VCaP (cell line): Measurements from ENCODE around the gene FER1L5.

ENCODE experiments used
- H3K27ac ChIP-seq: fragments of 450-650 bp; 2 replicates; pipeline ENCODE4 v1.5.1; 2017
- TF ChIP-seq, protein P1 (sequence below): fragments of 450-650 bp; conservative IDR thresholded peaks from 2 replicates; pipeline ENCODE4 v1.5.1; 2017; ENCODE audit warnings: mild to moderate bottlenecking, moderate library complexity

Gene FER1L5

GRCh38 chr2:96701636-96702035 is 59.1 kb downstream of the FER1L5 start:
- H3K27ac ChIP-seq = no peak overlapping the region
- TF ChIP-seq, protein P1, sequence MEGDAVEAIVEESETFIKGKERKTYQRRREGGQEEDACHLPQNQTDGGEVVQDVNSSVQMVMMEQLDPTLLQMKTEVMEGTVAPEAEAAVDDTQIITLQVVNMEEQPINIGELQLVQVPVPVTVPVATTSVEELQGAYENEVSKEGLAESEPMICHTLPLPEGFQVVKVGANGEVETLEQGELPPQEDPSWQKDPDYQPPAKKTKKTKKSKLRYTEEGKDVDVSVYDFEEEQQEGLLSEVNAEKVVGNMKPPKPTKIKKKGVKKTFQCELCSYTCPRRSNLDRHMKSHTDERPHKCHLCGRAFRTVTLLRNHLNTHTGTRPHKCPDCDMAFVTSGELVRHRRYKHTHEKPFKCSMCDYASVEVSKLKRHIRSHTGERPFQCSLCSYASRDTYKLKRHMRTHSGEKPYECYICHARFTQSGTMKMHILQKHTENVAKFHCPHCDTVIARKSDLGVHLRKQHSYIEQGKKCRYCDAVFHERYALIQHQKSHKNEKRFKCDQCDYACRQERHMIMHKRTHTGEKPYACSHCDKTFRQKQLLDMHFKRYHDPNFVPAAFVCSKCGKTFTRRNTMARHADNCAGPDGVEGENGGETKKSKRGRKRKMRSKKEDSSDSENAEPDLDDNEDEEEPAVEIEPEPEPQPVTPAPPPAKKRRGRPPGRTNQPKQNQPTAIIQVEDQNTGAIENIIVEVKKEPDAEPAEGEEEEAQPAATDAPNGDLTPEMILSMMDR = no peak

DNA sequence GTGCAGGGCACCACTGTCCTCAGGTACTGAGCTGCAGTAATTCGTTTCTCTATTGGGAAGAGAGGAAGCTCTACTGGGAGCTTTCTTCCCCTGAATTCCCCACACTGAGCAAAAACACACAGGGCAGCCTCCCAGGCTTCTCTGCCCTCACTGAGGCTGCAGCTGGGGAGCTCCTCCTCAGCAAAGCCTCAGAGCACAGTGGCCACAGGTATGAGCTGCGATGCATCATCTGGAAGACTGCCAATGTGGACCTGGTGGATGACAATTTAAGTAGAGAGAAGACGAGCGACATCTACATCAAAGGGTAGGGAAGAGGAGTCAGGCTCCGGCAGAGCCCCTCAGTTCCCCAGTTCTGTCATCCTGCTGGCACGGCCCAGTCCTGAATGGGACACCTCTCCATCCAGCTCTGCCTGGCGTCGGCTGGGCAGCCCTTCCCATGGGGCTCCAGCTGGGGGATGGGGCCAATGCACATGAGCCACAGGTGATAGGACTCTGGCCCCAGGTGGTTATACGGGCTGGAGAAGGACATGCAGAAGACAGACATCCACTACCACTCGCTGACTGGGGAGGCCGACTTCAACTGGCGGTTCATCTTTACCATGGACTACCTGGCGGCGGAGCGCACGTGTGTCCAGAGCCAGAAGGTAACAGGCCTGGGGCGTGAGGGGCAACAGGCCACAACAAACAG is 59.7 kb downstream of the FER1L5 start:
- TF ChIP-seq, protein P1 = no peak
- no peak overlapping the region for H3K27ac ChIP-seq

GRCh38 chr2:96703021-96703751 is 60.6 kb downstream of the FER1L5 start:
- TF ChIP-seq, protein P1 = no peak
- no peak overlapping the region for H3K27ac ChIP-seq

- H3K27ac ChIP-seq = no peak overlapping the region
These were observed 68.4 kb downstream of the FER1L5 start for GRCh38 chr2:96710985-96711384.

DNA sequence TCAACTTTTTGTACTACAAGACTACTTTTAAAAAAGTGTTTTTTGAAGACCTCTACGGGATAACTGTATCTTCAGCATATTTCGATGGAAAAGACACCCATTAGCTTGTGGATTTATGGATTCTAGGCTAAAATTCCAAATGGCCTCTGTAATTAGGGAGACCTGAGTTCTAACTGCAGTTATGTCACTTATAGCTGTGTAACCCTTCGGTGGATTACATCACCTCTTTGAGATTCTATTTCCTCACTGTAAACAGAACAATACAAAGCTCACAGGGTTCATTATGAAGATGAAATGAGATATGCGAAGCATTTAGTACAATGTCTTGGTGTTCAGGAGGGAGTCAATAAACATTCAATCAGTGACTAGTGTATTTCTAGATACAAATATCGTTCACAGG is 73.1 kb downstream of the FER1L5 start:
- H3K27ac ChIP-seq = no peak overlapping the region
- TF ChIP-seq, protein P1 = no peak

More at GRCh38 chr2:96710985-96711384, 68.4 kb downstream of the FER1L5 start:
- TF ChIP-seq, protein P1 = no peak

- H3K27ac ChIP-seq = no peak overlapping the region
- TF ChIP-seq, protein P1 = no peak
These were observed 73.8 kb downstream of the FER1L5 start for GRCh38 chr2:96716388-96716787.

GRCh38 chr2:96726131-96726530 is 83.6 kb downstream of the FER1L5 start:
- H3K27ac ChIP-seq = no peak overlapping the region
- TF ChIP-seq, protein P1 = no peak
